Aorta (tissue), 5 donors: ENCODE measurements around the gene APOL6. TPM values are rescaled to one million over a fixed set of nuclear protein-coding genes. Genes with fewer than 3 reads are reported as not detected.
A peak's percentile ranks its signal among the peaks of the same experiment; 100 is the strongest.

Experiments
- ATAC-seq: fragments of 200-7000 bp; cut with Tn5 transposase; one replicate; pipeline ENCODE4 v1.9.1; 2022; ENCODE audit warnings: moderate library complexity; ENCODE audit not compliant: low FRiP score
- DNase-seq, 2 donors: peaks; one replicate each; pipeline ENCODE4 v3.0.0-alpha.2; 2020
- H3K27ac ChIP-seq, 2 donors: one replicate each; pipeline ENCODE4 v1.5.1; 2013; ENCODE audit warnings: low read length in 2 of 2, mild to moderate bottlenecking in 2 of 2, moderate library complexity in 2 of 2, control low read depth in 1 of 2, inconsistent platforms in 1 of 2, low read depth in 1 of 2
- H3K27me3 ChIP-seq, 2 donors: one replicate each; pipeline ENCODE4 v1.6.1; 2013; ENCODE audit warnings: control low read depth in 1 of 2, low read length in 1 of 2, mild to moderate bottlenecking in 1 of 2, moderate library complexity in 1 of 2; ENCODE audit not compliant: insufficient read depth in 2 of 2, control insufficient read depth in 1 of 2
- H3K36me3 ChIP-seq, 2 donors: one replicate each; pipeline ENCODE4 v1.6.1; 2013; ENCODE audit warnings: control low read depth in 1 of 2, low read length in 1 of 2, mild to moderate bottlenecking in 1 of 2; ENCODE audit not compliant: insufficient read depth in 2 of 2, control insufficient read depth in 1 of 2
- H3K4me1 ChIP-seq, 2 donors: one replicate each; pipeline ENCODE4 v1.6.1; 2013; ENCODE audit warnings: low read length in 2 of 2, control low read depth in 1 of 2, mild to moderate bottlenecking in 1 of 2, moderate library complexity in 1 of 2; ENCODE audit not compliant: insufficient read depth in 2 of 2, control insufficient read depth in 1 of 2
- H3K4me3 ChIP-seq, 2 donors: one replicate each; pipeline ENCODE4 v1.5.1; 2013; ENCODE audit warnings: low read length in 2 of 2, control low read depth in 1 of 2, mild to moderate bottlenecking in 1 of 2
- H3K9me3 ChIP-seq: one replicate; pipeline ENCODE4 v1.6.1; 2013; ENCODE audit warnings: mild to moderate bottlenecking, low read length; ENCODE audit not compliant: control insufficient read depth
- WGBS, 2 donors: extraction: QIAGEN DNeasy Blood & Tissue Kit; methylation state at CpG; one replicate each; pipeline ENCODE4 v1.1.7; 2013; 5-methylcytosine and 5-hydroxymethylcytosine counted together
- intact Hi-C, 2 donors: fragments of 100-400 bp; cut with DNase I; formaldehyde crosslinking; loops; one replicate each; pipeline versions ENCODE4 v1.14.2 to v1.15.0; 2022
- polyA plus RNA-seq, 2 donors: library from polyadenylated mRNA; stranded (reverse); fragments of 200-250 nt; gene quantifications; one replicate each; pipeline ENCODE4 v1.2.3, GENCODE V29; 2013
- total RNA-seq, 2 donors: library from RNA; stranded (reverse); fragmentation: NEBNext Ultra II Directional; extraction: Animal tissue kit (Norgen Biotek cat#: 25700); gene quantifications; one replicate each; pipeline ENCODE4 v1.2.1, GENCODE V29; 2021
- donor health status: healthy with polysubstance abuse.
- donor health status: Bipolar disorder and iron deficiency.
- donor health status: DM: no; HTN: no; CAD: no.
- donor health status: DM: no; HTN: no; CAD: no.
- donor health status: DM: yes; HTN: yes; CAD: no.

Gene APOL6
- total and polyA plus RNA-seq, 4 donors = 5.0 to 19.0 (median 10.4) TPM

DNA sequence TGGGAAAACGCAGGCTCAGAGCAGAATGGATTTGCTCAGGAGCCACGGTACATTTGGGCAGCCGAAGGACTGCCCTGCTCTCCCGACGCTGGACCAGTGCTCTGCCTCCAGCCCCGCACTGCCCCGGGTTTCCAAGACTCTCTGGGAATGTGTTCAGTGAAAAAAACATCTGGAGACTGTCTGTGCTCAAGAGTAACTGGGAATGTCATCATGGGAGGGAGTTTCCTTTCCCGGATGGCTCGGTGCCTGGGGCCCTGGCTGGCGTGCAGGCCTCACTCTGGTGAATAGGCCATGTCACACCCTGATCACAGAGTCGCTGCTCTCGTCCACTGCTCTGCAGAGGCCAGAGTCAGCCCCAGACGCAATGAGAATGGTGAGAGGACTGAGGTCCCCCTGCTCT lies 9.8 kb upstream of the APOL6 start:
- no peaks in the 10 kb centered on the region for H3K27me3 ChIP-seq
- peak; percentile 87 to 94 for DNase-seq
- peak overlapping the region; percentile 87 for H3K27ac ChIP-seq
- peak; percentile 91 for ATAC-seq
- no peaks in the 10 kb centered on the region for H3K9me3 ChIP-seq
- no peak overlapping the region for H3K4me3 ChIP-seq
- H3K4me1 ChIP-seq = no peaks in the 10 kb centered on the region
- 3 to 9% methylated on average over 13 of the region's 13 CpGs for WGBS, 2 donors
- no peaks in the 10 kb centered on the region for H3K36me3 ChIP-seq
- intact Hi-C loops = loop anchor here in 1 of 2 donors (10.0 kb wide), 1 partner anchor 206 kb away; no protein-coding TSS in a partner anchor

DNA sequence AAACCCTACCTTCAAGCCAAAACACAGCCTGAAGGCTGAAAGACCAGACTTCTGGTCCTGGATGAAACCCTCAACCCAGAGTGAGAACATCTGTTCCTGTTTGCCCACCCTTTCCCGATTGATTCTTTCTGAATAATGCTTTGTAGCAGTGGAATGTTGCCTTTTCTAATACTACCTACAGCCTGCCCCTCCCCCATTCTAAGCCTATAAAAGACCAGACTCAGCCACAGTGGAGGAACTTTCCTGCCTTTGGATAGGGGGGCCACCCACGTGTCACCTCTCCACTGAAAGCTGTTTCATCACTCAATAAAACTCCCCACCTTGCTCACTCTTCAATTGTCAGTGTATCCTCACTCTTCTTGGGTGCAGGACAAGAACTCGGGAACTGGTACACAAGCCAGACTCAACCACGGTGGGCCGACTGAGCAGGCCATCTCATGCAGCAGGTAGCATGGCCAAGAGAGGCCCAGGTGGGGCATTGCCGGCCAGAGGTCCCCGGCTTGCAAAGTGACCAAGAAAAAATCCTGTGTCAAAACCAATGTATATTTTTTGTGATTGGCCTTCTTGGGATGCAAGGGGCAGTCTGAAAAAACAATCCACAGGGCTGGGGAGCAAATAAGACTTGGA lies 6.6 kb upstream of the APOL6 start:
- DNase-seq (no peak), ATAC-seq (no peak)
- Histone ChIP-seq H3K27me3 (no peaks in the 10 kb centered on the region), H3K9me3 (no peaks in the 10 kb centered on the region), H3K36me3 (no peaks in the 10 kb centered on the region), H3K4me3 (no peak overlapping the region), H3K4me1 (no peaks in the 10 kb centered on the region), H3K27ac (no peak overlapping the region)
- 93 to 94% methylated on average over 7 of the region's 7 CpGs for WGBS, 2 donors
- intact Hi-C loops = no loop called here

DNA sequence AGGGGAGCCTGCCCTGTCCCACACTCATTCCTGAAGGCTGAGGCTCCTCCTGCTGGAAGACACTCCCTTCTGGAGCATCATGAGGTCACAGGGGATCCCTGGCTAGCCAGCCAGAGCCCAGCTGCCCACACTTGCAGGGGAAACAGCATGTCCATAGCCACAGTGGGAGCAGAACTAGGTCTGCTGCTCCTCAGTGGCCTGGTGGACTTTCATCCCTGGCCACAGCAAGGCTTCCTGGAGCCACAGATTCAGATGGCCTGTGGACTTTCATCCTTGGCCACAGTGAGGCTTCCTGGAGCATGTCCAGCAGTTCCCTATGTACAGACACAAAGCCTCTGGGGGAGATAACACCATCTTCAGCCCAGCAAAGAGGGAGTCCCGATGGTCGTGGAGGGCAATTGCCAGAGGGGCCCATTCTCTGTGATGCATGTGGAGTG lies 5.9 kb upstream of the APOL6 start:
- intact Hi-C loops = no loop called here
- Histone ChIP-seq H3K27me3 (no peaks in the 10 kb centered on the region), H3K4me1 (no peaks in the 10 kb centered on the region), H3K4me3 (no peak overlapping the region), H3K36me3 (no peaks in the 10 kb centered on the region), H3K9me3 (no peaks in the 10 kb centered on the region), H3K27ac (no peak overlapping the region)
- no peak for DNase-seq
- WGBS, 2 donors = 81 to 87% methylated on average over 2 of the region's 2 CpGs
- no peak for ATAC-seq

- no peaks in the 10 kb centered on the region for H3K4me1 ChIP-seq
- no peak for DNase-seq
- H3K27ac ChIP-seq = no peak overlapping the region
- no peaks in the 10 kb centered on the region for H3K9me3 ChIP-seq
- ATAC-seq = no peak
- 98 to 100% methylated on average over 1 of the region's 1 CpG for WGBS, 2 donors
- no peak overlapping the region for H3K4me3 ChIP-seq
- H3K27me3 ChIP-seq = no peaks in the 10 kb centered on the region
- H3K36me3 ChIP-seq = no peaks in the 10 kb centered on the region
- intact Hi-C loops = no loop called here
Observed at GRCh38 chr22:35643991-35644390, 4.3 kb upstream of the APOL6 start.

- intact Hi-C loops = no loop called here
- no peaks in the 10 kb centered on the region for H3K9me3 ChIP-seq
- no peak overlapping the region for H3K27ac ChIP-seq
- WGBS, 2 donors = 91 to 93% methylated on average over 4 of the region's 4 CpGs
- DNase-seq (no peak), ATAC-seq (no peak)
- no peaks in the 10 kb centered on the region for H3K4me1 ChIP-seq
- no peaks in the 10 kb centered on the region for H3K27me3 ChIP-seq
- no peaks in the 10 kb centered on the region for H3K36me3 ChIP-seq
- H3K4me3 ChIP-seq = no peak overlapping the region
Observed at GRCh38 chr22:35645646-35646045, 2.6 kb upstream of the APOL6 start.

DNA sequence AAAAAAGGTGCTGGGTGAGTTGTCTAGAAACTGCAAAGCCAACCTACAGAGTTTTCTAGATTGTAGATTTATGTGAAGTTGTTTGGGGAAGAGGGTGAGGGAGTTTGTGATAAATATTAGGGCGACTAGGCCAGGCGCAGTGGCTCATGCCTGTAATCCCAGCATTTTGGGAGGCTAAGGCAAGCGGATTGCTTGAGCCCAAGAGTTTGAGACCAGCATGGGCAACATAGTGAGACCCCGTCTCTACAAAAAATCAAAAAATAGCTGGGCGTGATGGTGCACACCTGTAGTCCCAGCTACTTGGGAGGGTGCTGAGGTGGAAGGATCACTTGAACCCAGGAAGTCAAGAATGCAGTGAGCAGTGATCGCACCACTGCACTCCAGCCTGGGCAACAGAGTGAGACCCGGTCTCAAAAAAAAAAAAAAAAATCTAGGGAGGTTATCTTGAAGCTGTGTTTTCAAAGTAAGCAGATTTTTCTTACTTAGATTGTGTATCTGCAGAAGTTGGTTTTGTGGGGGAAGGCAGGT lies 844 bp downstream of the APOL6 start:
- intact Hi-C loops = no loop called here
- Histone ChIP-seq H3K9me3 (no peaks in the 10 kb centered on the region), H3K4me3 (no peak overlapping the region), H3K27ac (no peak overlapping the region), H3K36me3 (no peaks in the 10 kb centered on the region), H3K27me3 (no peaks in the 10 kb centered on the region), H3K4me1 (no peaks in the 10 kb centered on the region)
- 87% methylated on average over 7 of the region's 7 CpGs for WGBS, 2 donors
- DNase-seq = no peak
- ATAC-seq = no peak

- Histone ChIP-seq H3K36me3 (no peaks in the 10 kb centered on the region), H3K4me1 (no peaks in the 10 kb centered on the region), H3K27me3 (no peaks in the 10 kb centered on the region), H3K9me3 (no peaks in the 10 kb centered on the region), H3K27ac (no peak overlapping the region), H3K4me3 (no peak overlapping the region)
- WGBS, 2 donors = 90% methylated on average over 7 of the region's 7 CpGs
- ATAC-seq (no peak), DNase-seq (no peak)
- intact Hi-C loops = no loop called here
Observed at GRCh38 chr22:35649636-35650250, 1.5 kb downstream of the APOL6 start.

DNA sequence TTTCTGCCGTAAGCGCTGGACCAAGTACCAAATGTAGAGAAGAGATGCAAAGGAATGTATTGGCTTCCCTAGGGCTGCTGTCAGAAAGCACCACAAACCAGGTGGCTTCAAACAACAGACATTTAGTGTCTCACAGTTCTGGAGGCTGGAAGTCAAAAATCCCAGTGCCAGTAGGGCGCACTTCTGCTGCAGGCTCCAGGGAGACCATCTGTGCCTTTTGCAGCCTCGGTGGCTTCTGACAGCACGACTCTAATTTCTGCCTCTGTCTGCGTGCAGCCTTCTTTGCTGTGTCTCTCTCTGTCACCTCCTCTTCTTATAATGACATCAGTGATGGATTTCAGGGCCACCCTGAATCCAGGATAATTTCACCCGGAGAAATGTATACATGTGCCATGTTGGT lies 2.8 kb downstream of the APOL6 start:
- no peaks in the 10 kb centered on the region for H3K27me3 ChIP-seq
- ATAC-seq (no peak), DNase-seq (no peak)
- 97 to 99% methylated on average over 7 of the region's 7 CpGs for WGBS, 2 donors
- intact Hi-C loops = no loop called here
- H3K4me1 ChIP-seq = no peaks in the 10 kb centered on the region
- no peaks in the 10 kb centered on the region for H3K36me3 ChIP-seq
- H3K9me3 ChIP-seq = no peaks in the 10 kb centered on the region
- H3K27ac ChIP-seq = no peak overlapping the region
- no peak overlapping the region for H3K4me3 ChIP-seq

GRCh38 chr22:35653824-35654223 lies 5.6 kb downstream of the APOL6 start:
- Histone ChIP-seq H3K27me3 (no peaks in the 10 kb centered on the region), H3K27ac (no peak overlapping the region), H3K4me3 (no peak overlapping the region), H3K4me1 (no peaks in the 10 kb centered on the region), H3K9me3 (no peaks in the 10 kb centered on the region), H3K36me3 (no peaks in the 10 kb centered on the region)
- intact Hi-C loops = no loop called here
- WGBS, 2 donors = 82 to 91% methylated on average over 1 of the region's 1 CpG
- DNase-seq (no peak), ATAC-seq (no peak)
